NCI-H2227 (cell line): ENCODE data around the gene SF3B3.
"Not testable (repeated sequence)": the region's sequence is repeated elsewhere in the genome, so short reads cannot be mapped to it uniquely, and the experiment has no call there.

Experiments used
- DNase-seq: peaks from one replicate; lab custom pipeline; 2025; ENCODE audit not compliant: unreplicated experiment; lab: John Stamatoyannopoulos, UW

The SF3B3 gene

DNA sequence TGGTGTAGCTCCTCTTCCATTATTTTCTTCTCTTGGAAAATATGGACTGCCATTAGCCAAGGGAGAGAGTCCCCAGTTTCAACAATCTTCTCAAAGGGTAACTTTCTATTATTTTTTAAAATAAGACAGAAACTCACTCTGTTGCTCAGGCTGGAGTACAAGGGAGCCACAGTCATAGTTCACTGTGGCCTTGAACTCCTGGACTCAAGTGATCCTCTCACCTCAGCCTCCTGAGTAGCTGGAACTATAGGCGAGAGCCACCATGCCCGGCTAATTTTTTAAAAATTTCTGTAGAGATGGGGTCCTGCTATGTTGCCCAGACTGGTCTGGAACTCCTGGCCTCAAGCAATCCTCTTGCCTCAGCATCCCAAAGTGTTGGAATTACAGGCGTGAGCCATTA lies 13.4 kb upstream of the SF3B3 start:
- no peak for DNase-seq

GRCh38 chr16:70511833-70512232 lies 11.8 kb upstream of the SF3B3 start:
- no peak for DNase-seq

- DNase-seq: no peak
Observed at GRCh38 chr16:70512456-70512855, 11.2 kb upstream of the SF3B3 start.

- DNase-seq: no peak
Observed at GRCh38 chr16:70520612-70521297, 2.9 kb upstream of the SF3B3 start.

- no peak for DNase-seq
Observed at GRCh38 chr16:70522216-70523075, 1.2 kb upstream of the SF3B3 start.

DNA sequence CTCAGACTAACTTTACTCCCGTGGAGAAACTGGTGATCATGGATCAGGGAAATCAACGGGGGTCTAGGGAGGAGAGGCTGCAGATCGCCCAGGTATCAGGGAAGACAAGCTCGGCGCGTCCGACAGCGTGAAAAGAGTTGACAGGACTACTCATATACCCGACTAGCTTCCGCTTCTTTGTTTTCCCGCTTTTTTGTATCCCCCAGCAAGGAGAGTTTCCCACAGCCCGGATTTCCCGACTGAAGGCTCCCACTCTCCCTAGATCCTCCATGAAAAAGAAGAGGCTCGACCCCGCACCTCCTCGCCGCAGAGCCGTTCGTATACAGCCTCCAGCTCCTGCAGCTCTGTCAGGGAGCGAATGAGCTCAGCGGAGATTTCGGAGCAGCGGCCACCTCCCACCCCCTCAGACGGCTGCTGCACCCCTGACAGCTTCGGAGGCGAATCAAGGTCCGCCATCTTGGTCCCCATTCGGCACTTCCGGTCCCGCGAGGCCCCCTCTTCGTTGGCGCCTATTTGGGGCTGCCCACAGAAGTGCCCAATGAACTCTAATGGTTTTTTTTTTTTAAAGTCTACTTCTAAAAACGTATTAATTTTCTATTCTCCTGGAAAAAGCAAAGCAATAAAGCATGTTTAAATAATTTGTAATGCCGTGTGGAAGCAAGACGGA lies 407 bp upstream of the SF3B3 start, which contains the start of gene COG4:
COG4 (minus strand) TSS at position 479 of the 667 bp plus-strand sequence; CDS start at position 468, 11 bp downstream.
- peak; percentile 86 for DNase-seq

- DNase-seq: peak; percentile 26
Observed at GRCh38 chr16:70524399-70524825, 796 bp downstream of the SF3B3 start.

DNA sequence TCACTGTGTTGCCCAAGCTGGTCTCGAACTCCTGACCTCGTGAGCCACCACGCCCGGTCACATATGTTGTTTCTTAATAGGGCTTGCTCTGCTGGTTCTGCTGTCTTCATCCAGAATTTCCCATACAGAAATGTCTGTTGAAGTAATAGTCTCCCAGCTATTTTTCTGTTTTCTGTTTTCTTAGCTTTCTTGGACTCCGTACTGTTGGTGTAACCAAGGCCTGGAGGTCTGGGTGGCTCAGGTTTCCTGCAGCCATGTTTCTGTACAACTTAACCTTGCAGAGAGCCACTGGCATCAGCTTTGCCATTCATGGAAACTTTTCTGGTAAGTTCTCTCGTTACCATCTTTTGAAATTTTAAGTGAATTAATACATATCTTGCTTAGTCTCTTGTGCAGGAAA lies 2.8 kb downstream of the SF3B3 start:
- DNase-seq: no peak

- DNase-seq: no peak
Observed at GRCh38 chr16:70527315-70527996, 3.8 kb downstream of the SF3B3 start.

GRCh38 chr16:70529051-70529777 lies 5.6 kb downstream of the SF3B3 start:
- peak; percentile 34 for DNase-seq

DNA sequence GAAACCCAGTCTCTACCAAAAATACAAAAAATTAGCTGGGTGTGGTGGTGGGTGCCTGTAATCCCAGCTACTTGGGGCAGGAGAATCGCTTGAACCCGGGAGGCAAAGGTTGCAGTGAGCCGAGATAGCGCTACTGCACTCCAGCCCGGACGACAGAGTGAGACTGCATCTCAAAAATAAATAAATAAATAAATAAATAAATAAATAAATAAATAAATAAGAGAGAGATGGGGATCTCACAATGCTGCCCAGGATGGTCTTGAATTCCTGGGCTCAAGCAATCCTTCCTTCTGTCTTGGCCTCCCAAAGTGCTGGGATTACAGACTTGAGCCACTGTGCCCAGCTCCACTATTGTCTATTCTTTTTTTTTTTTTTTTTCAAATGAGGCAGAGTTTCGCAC lies 6.3 kb downstream of the SF3B3 start:
- DNase-seq: not testable (repeated sequence)

GRCh38 chr16:70534971-70535370 lies 11.4 kb downstream of the SF3B3 start:
- no peak for DNase-seq

DNA sequence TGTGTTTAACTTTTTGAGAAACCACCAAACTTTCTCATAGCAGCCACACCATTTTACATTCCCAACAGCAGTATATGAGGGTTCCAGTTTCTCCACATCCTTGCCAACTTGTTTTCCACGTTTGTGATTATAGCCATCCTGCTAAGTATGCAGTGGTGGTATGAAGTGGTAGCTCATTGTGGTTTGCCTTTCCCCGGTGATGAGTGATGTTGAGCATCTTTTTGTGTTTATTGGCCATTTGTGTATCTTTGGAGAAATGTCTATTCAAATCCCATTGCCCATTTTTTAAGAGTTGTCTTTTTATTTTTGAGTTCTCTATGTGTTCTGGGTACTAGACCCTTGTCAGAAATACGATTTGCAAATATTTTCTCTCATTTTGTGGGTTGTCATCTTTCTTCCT lies 17.4 kb downstream of the SF3B3 start:
- DNase-seq: no peak

DNA sequence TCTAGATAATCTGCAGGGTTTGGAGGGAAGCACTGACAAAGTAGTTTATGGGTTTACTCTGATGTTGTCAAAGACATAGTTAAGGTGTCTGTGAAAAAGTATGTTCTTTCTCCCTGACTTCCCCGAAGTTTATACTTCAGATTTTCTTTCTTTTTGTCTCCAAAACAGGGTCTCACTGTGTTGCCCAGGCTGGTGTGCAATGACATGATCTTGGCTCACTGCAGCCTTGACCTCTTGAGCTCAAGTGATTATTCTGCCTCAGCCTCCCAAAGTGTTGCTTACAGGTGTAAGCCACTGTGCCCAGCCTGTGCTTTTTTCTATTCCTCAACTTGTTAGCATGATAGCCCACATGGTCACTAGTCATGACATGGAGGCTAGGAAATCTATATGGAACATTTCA lies 20.9 kb downstream of the SF3B3 start:
- DNase-seq: no peak

DNA sequence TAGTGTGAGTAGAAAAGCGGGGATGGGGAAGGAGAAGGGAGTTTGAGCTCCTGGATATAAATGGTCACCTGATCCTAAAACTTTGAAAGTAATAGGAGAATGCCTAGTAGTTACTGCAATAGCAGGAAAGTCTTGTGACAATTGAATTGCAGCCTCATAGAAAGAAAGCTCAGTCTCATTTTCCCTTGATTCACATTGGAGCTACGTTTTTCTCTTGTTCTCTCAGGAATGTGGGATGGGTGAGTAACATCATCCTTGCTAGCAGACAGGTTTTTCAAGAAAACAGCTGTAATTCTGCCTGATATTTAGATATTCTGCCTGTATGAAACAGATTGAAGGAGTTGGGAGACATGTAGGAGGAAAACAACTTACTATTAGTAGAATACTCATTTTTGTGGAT lies 25.3 kb downstream of the SF3B3 start:
- no peak for DNase-seq

DNA sequence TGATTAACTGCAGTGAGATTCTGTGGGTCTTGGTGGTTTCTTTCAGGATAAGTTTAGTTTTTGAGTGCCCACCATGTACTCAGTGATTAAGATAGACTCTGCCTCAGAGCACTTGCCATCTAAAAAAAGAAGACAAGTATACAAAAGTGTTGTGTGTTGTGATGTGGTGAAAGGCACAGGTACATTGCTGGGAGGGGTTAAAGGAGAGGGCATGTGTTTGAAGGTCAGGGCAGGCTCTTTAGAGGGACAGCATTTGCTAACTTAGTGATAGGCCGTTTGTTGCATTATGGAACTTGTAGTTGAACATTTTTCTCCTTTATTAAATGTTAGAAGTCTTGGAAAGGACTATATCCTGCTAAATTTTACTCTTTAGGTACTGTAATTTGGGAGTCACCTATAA lies 26.5 kb downstream of the SF3B3 start:
- no peak for DNase-seq

- no peak for DNase-seq
Observed at GRCh38 chr16:70551788-70552187, 28.2 kb downstream of the SF3B3 start.

- no peak for DNase-seq
Observed at GRCh38 chr16:70552675-70553074, 29.1 kb downstream of the SF3B3 start.

DNA sequence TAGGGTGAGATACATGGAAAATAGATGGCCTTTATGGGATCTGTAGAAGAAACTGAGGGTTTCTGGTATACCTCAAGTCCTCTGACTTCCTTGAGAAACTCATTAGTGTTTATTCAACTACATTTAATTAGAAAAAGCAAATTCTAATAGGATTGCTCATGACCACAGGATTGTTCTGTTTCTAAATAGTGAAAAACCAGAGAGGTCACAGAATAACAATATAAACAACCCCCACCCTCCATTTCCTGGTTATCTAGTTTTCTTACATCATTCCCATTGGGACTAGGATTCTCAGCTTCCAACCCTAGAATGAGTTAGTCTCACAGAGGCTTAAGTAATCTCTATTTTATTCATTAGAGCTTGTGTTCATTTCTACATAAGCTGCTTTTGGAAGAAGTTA lies 30.0 kb downstream of the SF3B3 start:
- no peak for DNase-seq

DNA sequence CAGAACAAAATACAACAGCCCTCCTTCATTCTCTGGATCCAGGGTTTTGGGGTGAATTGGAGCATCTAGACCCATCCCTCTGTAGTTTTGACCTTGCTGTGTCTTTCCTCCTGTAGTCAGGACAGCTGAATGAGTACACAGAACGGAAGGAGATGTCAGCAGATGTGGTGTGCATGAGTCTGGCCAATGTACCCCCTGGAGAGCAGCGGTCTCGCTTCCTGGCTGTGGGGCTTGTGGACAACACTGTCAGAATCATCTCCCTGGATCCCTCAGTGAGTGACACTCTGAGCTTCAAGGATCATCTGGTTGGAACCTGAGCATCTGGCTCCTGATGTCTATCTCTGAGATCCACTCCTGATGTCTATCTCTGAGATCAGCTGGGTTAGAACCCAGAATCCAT lies 32.4 kb downstream of the SF3B3 start:
- no peak for DNase-seq

GRCh38 chr16:70561623-70562022 lies 38.0 kb downstream of the SF3B3 start:
- DNase-seq: no peak
